Neural cell (in vitro differentiated cells): ENCODE data around the gene VWA8. TPM values are rescaled to one million over a fixed set of nuclear protein-coding genes. Genes with fewer than 3 reads are reported as not detected.

ENCODE experiments used
- H2AFZ ChIP-seq: fragments of 200-600, 300-800 bp; sonication (generic), shearing (Covaris generic); 2 replicates; pipeline ENCODE4 v1.6.0; 2014; ENCODE audit warnings: low read depth, mild to moderate bottlenecking, antibody characterized with exemption, low read length, moderate library complexity
- H3F3A ChIP-seq: fragments of 200-600 bp; shearing (Covaris generic); 2 replicates; pipeline ENCODE4 v1.6.1; 2016; ENCODE audit warnings: mild to moderate bottlenecking, moderate library complexity, mixed read lengths, antibody characterized with exemption, low read length; ENCODE audit not compliant: insufficient read depth, poor library complexity, severe bottlenecking
- H3K27ac ChIP-seq: fragments of 200-600, 300-800 bp; sonication (generic), shearing (Covaris generic); 2 replicates; pipeline ENCODE4 v1.5.1; 2014; ENCODE audit warnings: mild to moderate bottlenecking, low read length, moderate library complexity
- H3K27me3 ChIP-seq: fragments of 300-800, 200-600 bp; sonication (generic), shearing (Covaris generic); 2 replicates; pipeline ENCODE4 v1.6.0; 2014; ENCODE audit warnings: mild to moderate bottlenecking, low read depth, low read length, moderate library complexity; ENCODE audit not compliant: insufficient read depth
- H3K36me3 ChIP-seq: fragments of 300-800, 200-600 bp; sonication (generic), shearing (Covaris generic); 2 replicates; pipeline ENCODE4 v1.5.1; 2014; ENCODE audit warnings: mild to moderate bottlenecking, antibody characterized with exemption, low read length, moderate library complexity; ENCODE audit not compliant: insufficient read depth
- H3K4me2 ChIP-seq: fragments of 300-800, 200-600 bp; sonication (generic), shearing (Covaris generic); 2 replicates; pipeline ENCODE4 v1.6.0; 2014; ENCODE audit warnings: mild to moderate bottlenecking, low read length
- H3K4me3 ChIP-seq: fragments of 300-800, 200-600 bp; sonication (generic), shearing (Covaris generic); 2 replicates; pipeline ENCODE4 v1.5.1; 2014; ENCODE audit warnings: mild to moderate bottlenecking, low read length, moderate library complexity
- H3K79me2 ChIP-seq: fragments of 200-600 bp; shearing (Covaris generic); replicated peaks from 2 replicates; pipeline ENCODE4 v1.6.0; 2014; ENCODE audit warnings: mild to moderate bottlenecking, low read length, moderate library complexity; ENCODE audit not compliant: insufficient read depth
- H3K9ac ChIP-seq: fragments of 300-800, 200-600 bp; sonication (generic), shearing (Covaris generic); 2 replicates; pipeline ENCODE4 v1.6.1; 2016; ENCODE audit warnings: mild to moderate bottlenecking, low read length, mixed read lengths
- H3K9me2 ChIP-seq: fragments of 200-600 bp; shearing (Covaris generic); 2 replicates; pipeline ENCODE4 v1.6.1; 2016; ENCODE audit warnings: mild to moderate bottlenecking, low read length, mixed read lengths; ENCODE audit not compliant: insufficient read depth
- H3K9me3 ChIP-seq: fragments of 200-600, 300-800 bp; sonication (generic), shearing (Covaris generic); 2 replicates; pipeline ENCODE4 v1.6.1; 2016; ENCODE audit warnings: mild to moderate bottlenecking, mixed run types, low read length, moderate library complexity, mixed read lengths
- H4K20me1 ChIP-seq: fragments of 200-600 bp; shearing (Covaris generic); 2 replicates; pipeline ENCODE4 v1.6.1; 2016; ENCODE audit warnings: mild to moderate bottlenecking, mixed run types; ENCODE audit not compliant: insufficient read depth
- CTCF ChIP-seq: fragments of 450-650 bp; IDR thresholded peaks from 2 replicates; pipeline ENCODE4 v1.5.1; 2014; ENCODE audit warnings: antibody characterized with exemption, mild to moderate bottlenecking, moderate library complexity; ENCODE audit not compliant: poor library complexity, severe bottlenecking
- EP300 ChIP-seq: fragments of 450-650 bp; conservative IDR thresholded peaks from 2 replicates; pipeline ENCODE4 v1.6.1; 2014; ENCODE audit warnings: antibody characterized with exemption, mild to moderate bottlenecking, moderate library complexity; ENCODE audit not compliant: poor library complexity, severe bottlenecking
- EZH2 ChIP-seq: fragments of 200-600, 300-800 bp; shearing (Covaris generic), sonication (generic); IDR thresholded peaks from 2 replicates; pipeline ENCODE4 v1.6.1; 2014; ENCODE audit warnings: antibody characterized with exemption, low read length, borderline replicate concordance, mild to moderate bottlenecking; ENCODE audit not compliant: insufficient read depth, poor library complexity, severe bottlenecking
- MXI1 ChIP-seq: fragments of 450-650 bp; conservative IDR thresholded peaks from 2 replicates; pipeline ENCODE4 v1.6.1; 2014; ENCODE audit warnings: antibody characterized with exemption, mild to moderate bottlenecking; ENCODE audit not compliant: poor library complexity, severe bottlenecking
- POLR2AphosphoS5 ChIP-seq: IDR thresholded peaks from 2 replicates; pipeline ENCODE4 v1.6.1; 2012
- RAD21 ChIP-seq: fragments of 450-650 bp; conservative IDR thresholded peaks from 2 replicates; pipeline ENCODE4 v1.6.1; 2014; ENCODE audit warnings: antibody characterized with exemption, mild to moderate bottlenecking, moderate library complexity
- REST ChIP-seq: IDR thresholded peaks from 2 replicates; pipeline ENCODE4 v1.6.1; 2012; ENCODE audit warnings: borderline replicate concordance
- SMC3 ChIP-seq: fragments of 450-650 bp; conservative IDR thresholded peaks from 2 replicates; pipeline ENCODE4 v1.6.1; 2014; ENCODE audit warnings: antibody characterized with exemption, mild to moderate bottlenecking, moderate library complexity; ENCODE audit not compliant: poor library complexity
- TAF1 ChIP-seq: IDR thresholded peaks from 2 replicates; pipeline ENCODE4 v1.6.1; 2012; ENCODE audit warnings: low read depth
- polyA plus RNA-seq: library from polyadenylated mRNA; depleted of rRNA; stranded (reverse); fragments of >200 nt; gene quantifications from 2 replicates; pipeline ENCODE4 v1.2.3, GENCODE V29; 2014

The VWA8 gene
- polyA plus RNA-seq, 1 donor from 2014 or later, result 3.6 TPM

- Histone ChIP-seq H2AFZ (no peak overlapping the region), H3K4me2 (no peak overlapping the region), H3K9me3 (no peaks in the 10 kb centered on the region), H4K20me1 (no peaks in the 10 kb centered on the region), H3K27me3 (no peaks in the 10 kb centered on the region), H3K36me3 (no peaks in the 10 kb centered on the region), H3K9ac (no peak overlapping the region), H3F3A (no peaks in the 10 kb centered on the region), H3K27ac (no peak overlapping the region), H3K4me3 (no peak overlapping the region), H3K9me2 (no peaks in the 10 kb centered on the region), H3K79me2 (no peaks in the 10 kb centered on the region)
- TF ChIP-seq EP300 (no peak), RAD21 (no peak), SMC3 (no peak), CTCF (no peak), MXI1 (no peak), EZH2 (no peak)
Measured at GRCh38 chr13:41937388-41937787, 23.5 kb downstream of the VWA8 start.

GRCh38 chr13:41935501-41935900 is 25.4 kb downstream of the VWA8 start:
- H3K9me2 ChIP-seq, result no peaks in the 10 kb centered on the region
- no peaks in the 10 kb centered on the region for H4K20me1 ChIP-seq
- no peaks in the 10 kb centered on the region for H3K9me3 ChIP-seq
- TF ChIP-seq EZH2, result no peak
- TF ChIP-seq MXI1, result no peak
- TF ChIP-seq REST, result no peak
- no peak for TF ChIP-seq POLR2AphosphoS5
- no peak for TF ChIP-seq SMC3
- no peak for TF ChIP-seq EP300
- TF ChIP-seq RAD21, result no peak
- no peak for TF ChIP-seq TAF1
- no peak overlapping the region for H3K4me2 ChIP-seq
- H3K36me3 ChIP-seq, result no peaks in the 10 kb centered on the region
- no peak overlapping the region for H3K4me3 ChIP-seq
- no peak overlapping the region for H3K27ac ChIP-seq
- H3K27me3 ChIP-seq, result no peaks in the 10 kb centered on the region
- no peak overlapping the region for H3K9ac ChIP-seq
- H3K79me2 ChIP-seq, result no peaks in the 10 kb centered on the region
- no peak overlapping the region for H2AFZ ChIP-seq
- no peaks in the 10 kb centered on the region for H3F3A ChIP-seq

GRCh38 chr13:41934994-41935393 is 25.9 kb downstream of the VWA8 start:
- TF ChIP-seq CTCF, result no peak
- TF ChIP-seq EP300, result no peak
- H2AFZ ChIP-seq, result no peak overlapping the region
- H3K4me3 ChIP-seq, result no peak overlapping the region
- no peaks in the 10 kb centered on the region for H3K27me3 ChIP-seq
- no peak overlapping the region for H3K27ac ChIP-seq
- H3K79me2 ChIP-seq, result no peaks in the 10 kb centered on the region
- no peaks in the 10 kb centered on the region for H3K9me3 ChIP-seq
- H3K9me2 ChIP-seq, result no peaks in the 10 kb centered on the region
- H4K20me1 ChIP-seq, result no peaks in the 10 kb centered on the region
- no peaks in the 10 kb centered on the region for H3F3A ChIP-seq
- no peaks in the 10 kb centered on the region for H3K36me3 ChIP-seq
- no peak overlapping the region for H3K4me2 ChIP-seq
- no peak overlapping the region for H3K9ac ChIP-seq
